Peyer's patch (tissue), 4 donors: ENCODE results near the gene CYFIP1.

Experiments used
- CTCF ChIP-seq, 6 experiments: fragments of 450-650 bp in 4 of 6; fragments of 200-600 bp in 2 of 6; sonication (generic) in 1 of 6; IDR thresholded peaks; one replicate each; pipeline ENCODE4 v1.5.1; 2017 to 2019; ENCODE audit warnings: antibody characterized with exemption in 6 of 6, mild to moderate bottlenecking in 3 of 6, moderate library complexity in 1 of 6
- POLR2A ChIP-seq, 2 donors: fragments of 450-650 bp; IDR thresholded peaks; one replicate each; pipeline ENCODE4 v1.5.1; 2017; ENCODE audit warnings: antibody characterized with exemption in 2 of 2, mild to moderate bottlenecking in 2 of 2, moderate library complexity in 2 of 2

- TF ChIP-seq CTCF (IDR thresholded peaks at IDR 0.05) (no peak), POLR2A (IDR thresholded peaks at IDR 0.05) (no peak)
These were observed 90.9 kb downstream of the CYFIP1 start for GRCh38 chr15:22889146-22889818.
